Activated naive CD4-positive, alpha-beta T cell (primary cell): ENCODE data around the gene WASHC4.

Experiments
- DNase-seq, 4 experiments: peaks; one replicate each; lab custom pipeline; 2025; lab: John Stamatoyannopoulos, UW

The WASHC4 gene

GRCh38 chr12:105107494-105108371 is at the start of gene WASHC4:
TSS of gene WASHC4 (plus strand) at chr12:105107731. CDS start at chr12:105107801, 70 bp downstream.
- peak; percentile 78 to 92 (median 83) for DNase-seq

- no peak for DNase-seq
These were observed 46.7 kb upstream of the WASHC4 start for GRCh38 chr12:105060715-105061378.

- DNase-seq: no peak
These were observed 42.9 kb upstream of the WASHC4 start for GRCh38 chr12:105064564-105065178.

- no peak for DNase-seq
These were observed 40.0 kb upstream of the WASHC4 start for GRCh38 chr12:105067511-105068031.

- DNase-seq: no peak
These were observed 37.4 kb upstream of the WASHC4 start for GRCh38 chr12:105069936-105070702.

- no peak for DNase-seq
These were observed 35.5 kb upstream of the WASHC4 start for GRCh38 chr12:105071981-105072380.

GRCh38 chr12:105072888-105073488 is 34.5 kb upstream of the WASHC4 start:
- DNase-seq: no peak

GRCh38 chr12:105076098-105076497 is 31.4 kb upstream of the WASHC4 start:
- DNase-seq: no peak

- no peak for DNase-seq
These were observed 30.6 kb upstream of the WASHC4 start for GRCh38 chr12:105076913-105077312.

- no peak for DNase-seq
These were observed 30.1 kb upstream of the WASHC4 start for GRCh38 chr12:105077435-105077834.

GRCh38 chr12:105078712-105079570 is 28.6 kb upstream of the WASHC4 start:
- no peak for DNase-seq

GRCh38 chr12:105083031-105083430 is 24.5 kb upstream of the WASHC4 start:
- DNase-seq: no peak

- no peak for DNase-seq
These were observed 23.9 kb upstream of the WASHC4 start for GRCh38 chr12:105083551-105084105.

- peak in 1 of 4 experiments; percentile 17 for DNase-seq
These were observed 23.0 kb upstream of the WASHC4 start, which contains the start of gene ALDH1L2 for GRCh38 chr12:105084251-105085250. TSS of gene ALDH1L2 (minus strand) at chr12:105084458. CDS start at chr12:105084436, 22 bp downstream.

GRCh38 chr12:105085501-105085900 is 22.0 kb upstream of the WASHC4 start:
- DNase-seq: no peak

- no peak for DNase-seq
These were observed 17.7 kb upstream of the WASHC4 start for GRCh38 chr12:105089817-105090216.

GRCh38 chr12:105090361-105090760 is 17.2 kb upstream of the WASHC4 start:
- DNase-seq: no peak

GRCh38 chr12:105091476-105092206 is 15.9 kb upstream of the WASHC4 start:
- DNase-seq: no peak
